H1 (cell line): Measurements from ENCODE around the gene DAP. TPM values are rescaled to one million over a fixed set of nuclear protein-coding genes. Genes with fewer than 3 reads are reported as not detected.
A peak's percentile ranks its signal among the peaks of the same experiment; 100 is the strongest.

ENCODE experiments used
- CTCF ChIA-PET: fragments of 300-600 bp; sonication (Branson Sonifier 250); formaldehyde crosslinking; loops from one replicate; lab custom pipeline; 2021; ENCODE audit not compliant: partially characterized antibody; lab: Charles Lee
- POLR2A ChIA-PET: fragments of 300-600 bp; sonication (Branson Sonifier 250); formaldehyde crosslinking; loops from one replicate; lab custom pipeline; 2021; ENCODE audit warnings: inconsistent platforms; ENCODE audit not compliant: partially characterized antibody; lab: Charles Lee
- DNase-seq, 2 experiments: peaks; one replicate each; pipeline versions ENCODE4 v3.0.0 to v3.0.0-alpha.2; 2010 to 2022; ENCODE audit warnings: low spot score in 2 of 2, low read depth in 1 of 2, mixed read lengths in 1 of 2
- FAIRE-seq: peaks from 2 replicates; lab custom pipeline; 2011; peaks lifted over from hg19 to GRCh38; lab: Jason Lieb, UNC
- H2AFZ ChIP-seq: 2 replicates; pipeline ENCODE4 v1.8.1; 2012; ENCODE audit warnings: low read length, inconsistent platforms
- H2AK5ac ChIP-seq: 2 replicates; pipeline ENCODE4 v1.6.1; 2013; ENCODE audit warnings: low read depth, low read length
- H2BK120ac ChIP-seq: replicated peaks from 2 replicates; pipeline ENCODE3; 2013; ENCODE audit warnings: low read depth, low read length, inconsistent platforms
- H2BK12ac ChIP-seq: 2 replicates; pipeline ENCODE4 v1.6.1; 2013; ENCODE audit warnings: low read depth, low read length
- H2BK15ac ChIP-seq: 2 replicates; pipeline ENCODE4 v1.6.1; 2013; ENCODE audit warnings: low read length
- H2BK20ac ChIP-seq: 2 replicates; pipeline ENCODE4 v1.6.1; 2013; ENCODE audit warnings: low read length
- H2BK5ac ChIP-seq: 2 replicates; pipeline ENCODE4 v1.6.1; 2013; ENCODE audit warnings: low read depth, low read length
- H3K14ac ChIP-seq: 2 replicates; pipeline ENCODE4 v1.6.1; 2013; ENCODE audit warnings: inconsistent platforms; ENCODE audit not compliant: insufficient read length
- H3K18ac ChIP-seq: 2 replicates; pipeline ENCODE4 v1.6.1; 2013; ENCODE audit warnings: low read length; ENCODE audit errors: extremely low read depth
- H3K23ac ChIP-seq: 2 replicates; pipeline ENCODE4 v1.6.1; 2013; ENCODE audit warnings: inconsistent platforms; ENCODE audit not compliant: insufficient read length
- H3K23me2 ChIP-seq: 2 replicates; pipeline ENCODE4 v1.6.1; 2013; ENCODE audit warnings: low read depth, low read length
- H3K27ac ChIP-seq: 2 replicates; pipeline ENCODE4 v1.6.1; 2011; ENCODE audit warnings: low read depth, low read length, inconsistent platforms
- H3K27me3 ChIP-seq, 4 experiments: replicated peaks in 1 of 4; 1 replicate in 1 of 4; 2 replicates in 3 of 4; pipeline versions ENCODE4 v1.6.1 to v1.8.1; 2011 to 2013; ENCODE audit warnings: low read length in 3 of 4, mild to moderate bottlenecking in 3 of 4, inconsistent platforms in 2 of 4, mixed read lengths in 2 of 4, moderate library complexity in 1 of 4; ENCODE audit not compliant: control insufficient read depth in 3 of 4, insufficient read depth in 3 of 4; ENCODE audit errors: extremely low read depth in 1 of 4
- H3K36me3 ChIP-seq, 4 experiments: 2 replicates each; pipeline versions ENCODE4 v1.6.1 to v1.8.1; 2011 to 2013; ENCODE audit warnings: mild to moderate bottlenecking in 4 of 4, low read length in 3 of 4, moderate library complexity in 2 of 4, control low read depth in 1 of 4, inconsistent platforms in 1 of 4; ENCODE audit not compliant: insufficient read depth in 4 of 4, control insufficient read depth in 2 of 4
- H3K4ac ChIP-seq: replicated peaks from 2 replicates; pipeline ENCODE3; 2013; ENCODE audit warnings: low read length, low read depth, mixed read lengths, inconsistent platforms; ENCODE audit not compliant: insufficient read length
- H3K4me1 ChIP-seq, 4 experiments: replicated peaks in 1 of 4; 1 replicate in 1 of 4; 2 replicates in 3 of 4; pipeline versions ENCODE4 v1.6.1 to v1.8.1; 2011 to 2013; ENCODE audit warnings: low read length in 3 of 4, inconsistent platforms in 2 of 4, mixed read lengths in 1 of 4; ENCODE audit not compliant: insufficient read depth in 4 of 4, control insufficient read depth in 3 of 4
- H3K4me2 ChIP-seq, 2 experiments: 2 replicates each; pipeline versions ENCODE4 v1.6.1 to v1.8.1; 2011 to 2013; ENCODE audit warnings: low read depth in 2 of 2, low read length in 2 of 2, control low read depth in 1 of 2, inconsistent platforms in 1 of 2, mild to moderate bottlenecking in 1 of 2; ENCODE audit not compliant: insufficient read depth in 1 of 2
- H3K4me3 ChIP-seq, 4 experiments: fragments of 200-600, 300-600 bp in 1 of 4; sonication (generic), shearing (Covaris generic), sonication (Bioruptor Twin) in 1 of 4; 2 replicates each; pipeline versions ENCODE4 v1.5.1 to v1.8.1; 2011 to 2016; ENCODE audit warnings: low read length in 4 of 4, low read depth in 3 of 4, control low read depth in 2 of 4, inconsistent platforms in 2 of 4, mild to moderate bottlenecking in 2 of 4, mixed read lengths in 1 of 4, moderate library complexity in 1 of 4; ENCODE audit not compliant: insufficient read depth in 2 of 4; ENCODE audit errors: extremely low read depth in 1 of 4
- H3K56ac ChIP-seq: replicated peaks from 2 replicates; pipeline ENCODE3; 2013; ENCODE audit warnings: low read depth, mild to moderate bottlenecking, mixed read lengths, low read length, inconsistent platforms; ENCODE audit not compliant: insufficient read length
- H3K79me1 ChIP-seq: 2 replicates; pipeline ENCODE4 v1.6.1; 2013; ENCODE audit warnings: low read depth, low read length, control low read depth
- H3K79me2 ChIP-seq, 2 experiments: 2 replicates each; pipeline versions ENCODE4 v1.6.1 to v1.8.1; 2012 to 2013; ENCODE audit warnings: low read length in 2 of 2, mild to moderate bottlenecking in 2 of 2, inconsistent platforms in 1 of 2; ENCODE audit not compliant: insufficient read depth in 2 of 2, control insufficient read depth in 1 of 2
- H3K9ac ChIP-seq, 4 experiments: replicated peaks in 1 of 4; 1 replicate in 1 of 4; 2 replicates in 3 of 4; pipeline versions ENCODE4 v1.6.1 to v1.8.1; 2011 to 2013; ENCODE audit warnings: low read depth in 3 of 4, low read length in 3 of 4, control low read depth in 2 of 4, mild to moderate bottlenecking in 2 of 4, moderate library complexity in 2 of 4, inconsistent platforms in 1 of 4; ENCODE audit errors: extremely low read depth in 1 of 4
- H3K9me3 ChIP-seq, 2 experiments: 2 replicates each; pipeline versions ENCODE4 v1.6.1 to v1.8.1; 2012 to 2013; ENCODE audit warnings: mild to moderate bottlenecking in 2 of 2, moderate library complexity in 2 of 2, control low read depth in 1 of 2, inconsistent platforms in 1 of 2, low read depth in 1 of 2, low read length in 1 of 2, mixed read lengths in 1 of 2; ENCODE audit not compliant: insufficient read depth in 2 of 2
- H4K20me1 ChIP-seq, 2 experiments: replicated peaks in 1 of 2; 2 replicates each; pipeline versions ENCODE3 to v1.8.1; 2011 to 2013; ENCODE audit warnings: inconsistent platforms in 2 of 2, low read length in 2 of 2, mild to moderate bottlenecking in 1 of 2; ENCODE audit not compliant: insufficient read depth in 2 of 2, control insufficient read depth in 1 of 2
- H4K5ac ChIP-seq: 2 replicates; pipeline ENCODE4 v1.6.1; 2013; ENCODE audit warnings: low read length, low read depth, mixed read lengths, inconsistent platforms; ENCODE audit not compliant: insufficient read length
- H4K8ac ChIP-seq: 2 replicates; pipeline ENCODE4 v1.8.0; 2013; ENCODE audit warnings: mild to moderate bottlenecking, moderate library complexity, low read length, inconsistent platforms; ENCODE audit not compliant: insufficient read depth; ENCODE audit errors: extremely low read depth
- H4K91ac ChIP-seq: replicated peaks from 2 replicates; pipeline ENCODE3; 2013; ENCODE audit warnings: low read length, mixed read lengths, inconsistent platforms; ENCODE audit not compliant: insufficient read length
- BRCA1 ChIP-seq: IDR thresholded peaks from 2 replicates; pipeline ENCODE4 v1.6.1; 2012; ENCODE audit warnings: low read depth, low read length, improper control_type of control experiment
- CBX5 ChIP-seq: fragments of 300-800, 300-1000 bp; sonication (generic); IDR thresholded peaks from 2 replicates; pipeline ENCODE4 v1.7.1; 2016; ENCODE audit warnings: antibody characterized with exemption, low read length, low read depth
- MAFK ChIP-seq: IDR thresholded peaks from 2 replicates; pipeline ENCODE4 v1.6.1; 2012; ENCODE audit warnings: low read depth, mild to moderate bottlenecking, improper control_type of control experiment, low read length
- POLR2A ChIP-seq, 2 experiments: IDR thresholded peaks; 1 replicate in 1 of 2; 2 replicates in 1 of 2; pipeline ENCODE4 v1.6.1; 2011; ENCODE audit warnings: low read depth in 2 of 2, low read length in 2 of 2, mild to moderate bottlenecking in 2 of 2; ENCODE audit errors: control extremely low read depth in 1 of 2
- TAF1 ChIP-seq: IDR thresholded peaks from 2 replicates; pipeline ENCODE4 v1.6.1; 2011; ENCODE audit warnings: mild to moderate bottlenecking, low read depth, low read length
- YY1 ChIP-seq: IDR thresholded peaks from 2 replicates; pipeline ENCODE4 v1.6.1; 2011; ENCODE audit warnings: low read depth, mild to moderate bottlenecking, low read length
- ZNF274 ChIP-seq: IDR thresholded peaks from 2 replicates; pipeline ENCODE4 v1.7.0; 2012; ENCODE audit warnings: low read length, borderline replicate concordance; ENCODE audit errors: extremely low read depth
- WGBS, 2 experiments: shearing (Covaris generic) in 1 of 2; methylation state at CpG; one replicate each; pipeline versions ENCODE4 v1.1.6 to v1.1.7; 2013 to 2015; ENCODE audit warnings: low lambda C conversion rate in 2 of 2, mixed read lengths in 2 of 2, inconsistent platforms in 1 of 2, low coverage in 1 of 2, missing lambda C conversion rate in 1 of 2; ENCODE audit not compliant: insufficient replicate concordance in 2 of 2, insufficient coverage in 1 of 2, insufficient read length in 1 of 2; ENCODE audit errors: extremely low coverage in 1 of 2, missing lambda C conversion rate in 1 of 2; 5-methylcytosine and 5-hydroxymethylcytosine counted together
- polyA plus RNA-seq, 7 experiments: library from polyadenylated mRNA; depleted of rRNA in 3 of 7; stranded (reverse) in 5 of 7; unstranded in 2 of 7; fragments of >200 nt in 5 of 7; fragments of 200-250 nt in 2 of 7; gene quantifications; 1 replicate in 5 of 7; 2 replicates in 1 of 7; 4 replicates in 1 of 7; pipeline versions ENCODE4 v1.2.1 to v1.2.3, GENCODE V29; 2011 to 2013; ENCODE audit warnings: missing spikeins in 2 of 7, mixed read lengths in 2 of 7
- total RNA-seq: library from RNA; stranded (reverse); fragmentation: NEBNext Ultra II Directional; extraction: Animal tissue kit (Norgen Biotek cat#: 25700); gene quantifications from 2 replicates; pipeline ENCODE4 v1.2.1, GENCODE V29; 2021

Gene DAP
- total and polyA plus RNA-seq, 2 of the 8 experiments (the other 6 are each of a cell fraction or from before 2014, with no cell fraction given): 26.2 to 44.4 TPM

- Histone ChIP-seq H4K20me1 (peaks cover 0 to 5% of the 10 kb centered on the region in 2 experiments), H2BK120ac (no peak overlapping the region), H3K79me1 (no peaks in the 10 kb centered on the region), H2BK12ac (no peak overlapping the region), H3K36me3 (no peaks in the 10 kb centered on the region), H2AK5ac (no peak overlapping the region), H3K27me3 (no peaks in the 10 kb centered on the region), H3K9me3 (no peaks in the 10 kb centered on the region), H3K23ac (no peak overlapping the region)
- TF ChIP-seq POLR2A (IDR thresholded peaks at IDR 0.05; ENCODE audit: control extremely low read depth in 1 of 2, low read depth in 2 of 2, low read length in 2 of 2) (no peak), CBX5 (no peak), YY1 (no peak), BRCA1 (no peak), TAF1 (no peak), ZNF274 (no peak), MAFK (peak; percentile 37; the same call in 1 of the 2 replicates)
- TF ChIP-seq, all 59 proteins: peak for 1
- Histone ChIP-seq H3K14ac (no peak overlapping the region), H3K4me2 (no peak overlapping the region), H4K8ac (no peak overlapping the region), H2BK15ac (no peak overlapping the region), H3K27ac (no peak overlapping the region), H4K5ac (no peak overlapping the region), H3K9ac (no peak overlapping the region), H2AFZ (no peak overlapping the region), H3K4me3 (no peak overlapping the region), H3K56ac (no peak overlapping the region), H3K79me2 (no peaks in the 10 kb centered on the region), H3K4me1 (peaks cover 4 to 11% (median 10%) of the 10 kb centered on the region in 4 experiments; a peak in 4 of 7 replicates), H3K18ac (no peak overlapping the region), H2BK20ac (no peak overlapping the region), H3K4ac (no peak overlapping the region), H2BK5ac (no peak overlapping the region), H3K23me2 (peaks cover 6% of the 10 kb centered on the region; the same call in 1 of the 2 replicates), H4K91ac (no peak overlapping the region)
- 78% methylated on average over 6 of the region's 6 CpGs; no CpG with 5 or more reads in 1 of the 2 experiments for WGBS, 2 experiments
- FAIRE-seq (no peak), DNase-seq (no peak)
- ChIA-PET CTCF (interaction anchor here (0.8 to 3.5 kb wide), 6 partner anchors 25 to 216 kb away, joined by 3 to 14 read pairs (median 3); no protein-coding TSS in a partner anchor), POLR2A (interaction anchor here (1.0 kb wide), 1 partner anchor 398 kb away, joined by 3 read pairs; no protein-coding TSS in a partner anchor)
Observed at GRCh38 chr5:10667431-10668057, 93.5 kb downstream of the DAP start.
